ENCODE data around the gene LDHA.

DNA sequence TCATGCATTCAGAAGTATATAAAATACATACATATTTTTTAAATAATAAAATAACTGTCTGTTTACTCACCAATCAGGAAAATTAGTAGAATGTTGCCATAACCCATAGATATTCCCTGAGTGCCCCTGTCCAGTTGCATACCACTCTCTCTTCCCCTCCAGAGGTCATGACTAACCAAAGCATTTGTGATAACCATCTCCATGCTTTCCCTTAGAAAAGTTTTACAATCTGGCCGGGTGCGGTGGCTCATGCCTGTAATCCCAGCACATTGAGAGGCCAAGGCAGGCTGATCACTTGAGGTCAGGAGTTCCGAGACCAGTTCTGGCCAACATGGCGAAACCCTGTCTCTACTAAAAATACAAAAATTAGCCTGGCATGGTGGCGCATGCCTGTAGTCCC is 33.2 kb upstream of the LDHA start:
- TF ChIP-seq, protein P1, sequence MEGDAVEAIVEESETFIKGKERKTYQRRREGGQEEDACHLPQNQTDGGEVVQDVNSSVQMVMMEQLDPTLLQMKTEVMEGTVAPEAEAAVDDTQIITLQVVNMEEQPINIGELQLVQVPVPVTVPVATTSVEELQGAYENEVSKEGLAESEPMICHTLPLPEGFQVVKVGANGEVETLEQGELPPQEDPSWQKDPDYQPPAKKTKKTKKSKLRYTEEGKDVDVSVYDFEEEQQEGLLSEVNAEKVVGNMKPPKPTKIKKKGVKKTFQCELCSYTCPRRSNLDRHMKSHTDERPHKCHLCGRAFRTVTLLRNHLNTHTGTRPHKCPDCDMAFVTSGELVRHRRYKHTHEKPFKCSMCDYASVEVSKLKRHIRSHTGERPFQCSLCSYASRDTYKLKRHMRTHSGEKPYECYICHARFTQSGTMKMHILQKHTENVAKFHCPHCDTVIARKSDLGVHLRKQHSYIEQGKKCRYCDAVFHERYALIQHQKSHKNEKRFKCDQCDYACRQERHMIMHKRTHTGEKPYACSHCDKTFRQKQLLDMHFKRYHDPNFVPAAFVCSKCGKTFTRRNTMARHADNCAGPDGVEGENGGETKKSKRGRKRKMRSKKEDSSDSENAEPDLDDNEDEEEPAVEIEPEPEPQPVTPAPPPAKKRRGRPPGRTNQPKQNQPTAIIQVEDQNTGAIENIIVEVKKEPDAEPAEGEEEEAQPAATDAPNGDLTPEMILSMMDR (IDR thresholded peaks at IDR 0.05): no peak
- no peak for TF ChIP-seq ZFX (IDR thresholded peaks at IDR 0.05; ENCODE audit: borderline replicate concordance)
